Mucosa of rectum (tissue), 2 donors: ENCODE data around the gene DMKN.

Source experiments
- H3K27ac ChIP-seq, 2 donors: one replicate each; pipeline ENCODE4 v1.7.0; 2013; ENCODE audit warnings: inconsistent platforms in 2 of 2, low read depth in 2 of 2, low read length in 2 of 2
- H3K27me3 ChIP-seq, 2 donors: one replicate each; pipeline ENCODE4 v1.7.0; 2013; ENCODE audit warnings: low read length in 2 of 2; ENCODE audit not compliant: control insufficient read depth in 2 of 2, insufficient read depth in 2 of 2
- H3K36me3 ChIP-seq, 2 donors: one replicate each; pipeline ENCODE4 v1.7.0; 2013; ENCODE audit warnings: low read length in 2 of 2; ENCODE audit not compliant: control insufficient read depth in 2 of 2, insufficient read depth in 2 of 2
- H3K4me1 ChIP-seq, 2 donors: one replicate each; pipeline ENCODE4 v1.7.0; 2013; ENCODE audit warnings: low read length in 2 of 2, mild to moderate bottlenecking in 1 of 2; ENCODE audit not compliant: control insufficient read depth in 2 of 2, insufficient read depth in 2 of 2
- H3K4me3 ChIP-seq, 2 donors: one replicate each; pipeline ENCODE4 v1.7.0; 2013; ENCODE audit warnings: low read length in 2 of 2
- H3K9ac ChIP-seq, 2 donors: one replicate each; pipeline ENCODE4 v1.7.0; 2013; ENCODE audit warnings: low read length in 2 of 2, low read depth in 1 of 2, mild to moderate bottlenecking in 1 of 2
- H3K9me3 ChIP-seq, 2 donors: one replicate each; pipeline ENCODE4 v1.7.0; 2013; ENCODE audit warnings: low read length in 2 of 2; ENCODE audit not compliant: control insufficient read depth in 2 of 2
- donor health status: healthy.
- donor health status: Normal muscosa, but diverticular disease.

Gene DMKN

GRCh38 chr19:35557539-35558399 is 44.3 kb upstream of the DMKN start:
- H3K27me3 ChIP-seq, result peaks cover 7 to 8% of the 10 kb centered on the region in 2 donors
- no peaks in the 10 kb centered on the region for H3K4me1 ChIP-seq
- H3K36me3 ChIP-seq, result no peaks in the 10 kb centered on the region
- H3K27ac ChIP-seq, result no peak overlapping the region
- no peak overlapping the region for H3K9ac ChIP-seq
- H3K9me3 ChIP-seq, result no peaks in the 10 kb centered on the region
- H3K4me3 ChIP-seq, result no peak overlapping the region

GRCh38 chr19:35556846-35557538 is 43.5 kb upstream of the DMKN start:
- Histone ChIP-seq H3K27me3 (peaks cover 7 to 8% of the 10 kb centered on the region in 2 donors), H3K36me3 (no peaks in the 10 kb centered on the region), H3K9me3 (no peaks in the 10 kb centered on the region), H3K27ac (no peak overlapping the region), H3K4me1 (no peaks in the 10 kb centered on the region), H3K4me3 (no peak overlapping the region), H3K9ac (no peak overlapping the region)

- H3K9me3 ChIP-seq, result no peaks in the 10 kb centered on the region
- H3K27ac ChIP-seq, result no peak overlapping the region
- H3K36me3 ChIP-seq, result no peaks in the 10 kb centered on the region
- H3K4me3 ChIP-seq, result no peak overlapping the region
- no peaks in the 10 kb centered on the region for H3K4me1 ChIP-seq
- H3K27me3 ChIP-seq, result peaks cover 3 to 7% of the 10 kb centered on the region in 2 donors
- H3K9ac ChIP-seq, result no peak overlapping the region
These were observed 42.7 kb upstream of the DMKN start for GRCh38 chr19:35556025-35556590.

GRCh38 chr19:35555301-35556005 is 42.0 kb upstream of the DMKN start:
- Histone ChIP-seq H3K9me3 (no peaks in the 10 kb centered on the region), H3K4me3 (no peak overlapping the region), H3K4me1 (no peaks in the 10 kb centered on the region), H3K27me3 (peaks cover 0 to 5% of the 10 kb centered on the region in 2 donors), H3K27ac (no peak overlapping the region), H3K9ac (no peak overlapping the region), H3K36me3 (no peaks in the 10 kb centered on the region)

- Histone ChIP-seq H3K9ac (no peak overlapping the region), H3K4me3 (no peak overlapping the region), H3K27me3 (peaks cover 0 to 5% of the 10 kb centered on the region in 2 donors), H3K27ac (no peak overlapping the region), H3K36me3 (no peaks in the 10 kb centered on the region), H3K4me1 (no peaks in the 10 kb centered on the region), H3K9me3 (no peaks in the 10 kb centered on the region)
These were observed 40.6 kb upstream of the DMKN start for GRCh38 chr19:35554076-35554475.

GRCh38 chr19:35553385-35554000 is 40.0 kb upstream of the DMKN start:
- Histone ChIP-seq H3K4me3 (no peak overlapping the region), H3K27me3 (peaks cover 0 to 2% of the 10 kb centered on the region in 2 donors), H3K9ac (no peak overlapping the region), H3K9me3 (no peaks in the 10 kb centered on the region), H3K36me3 (no peaks in the 10 kb centered on the region), H3K27ac (no peak overlapping the region), H3K4me1 (no peaks in the 10 kb centered on the region)

- Histone ChIP-seq H3K27me3 (peaks cover 0 to 2% of the 10 kb centered on the region in 2 donors), H3K4me1 (no peaks in the 10 kb centered on the region), H3K36me3 (no peaks in the 10 kb centered on the region), H3K9me3 (no peaks in the 10 kb centered on the region), H3K9ac (no peak overlapping the region), H3K4me3 (no peak overlapping the region), H3K27ac (no peak overlapping the region)
These were observed 39.3 kb upstream of the DMKN start for GRCh38 chr19:35552534-35553384.

- H3K36me3 ChIP-seq, result peaks cover 0 to 4% of the 10 kb centered on the region in 2 donors
- H3K9ac ChIP-seq, result no peak overlapping the region
- H3K27me3 ChIP-seq, result peaks cover 0 to 2% of the 10 kb centered on the region in 2 donors
- H3K4me3 ChIP-seq, result no peak overlapping the region
- H3K9me3 ChIP-seq, result no peaks in the 10 kb centered on the region
- peaks cover 5 to 6% of the 10 kb centered on the region in 2 donors for H3K4me1 ChIP-seq
- H3K27ac ChIP-seq, result no peak overlapping the region
These were observed 37.8 kb upstream of the DMKN start for GRCh38 chr19:35551091-35551810.
